WI38 (cell line): ENCODE results near the gene LTBP1.

ENCODE experiments used
- H3K4me3 ChIP-seq: 2 replicates; pipeline ENCODE4 v1.5.1; 2011; ENCODE audit warnings: low read depth, mild to moderate bottlenecking, control low read depth, low read length
- CTCF ChIP-seq: IDR thresholded peaks from 2 replicates; pipeline ENCODE4 v1.5.1; 2012; ENCODE audit warnings: low read depth, mild to moderate bottlenecking, control low read depth, low read length

Gene LTBP1

GRCh38 chr2:32932825-32933755, 13.7 kb upstream of the LTBP1 start:
- no peak for TF ChIP-seq CTCF
- no peak overlapping the region for H3K4me3 ChIP-seq

GRCh38 chr2:32933756-32934095, 13.0 kb upstream of the LTBP1 start:
- no peak for TF ChIP-seq CTCF
- H3K4me3 ChIP-seq = no peak overlapping the region

GRCh38 chr2:32937602-32938448, 8.9 kb upstream of the LTBP1 start:
- no peak for TF ChIP-seq CTCF
- no peak overlapping the region for H3K4me3 ChIP-seq

- no peak for TF ChIP-seq CTCF
- no peak overlapping the region for H3K4me3 ChIP-seq
Observed at GRCh38 chr2:32938934-32939333, 7.8 kb upstream of the LTBP1 start.

- H3K4me3 ChIP-seq = no peak overlapping the region
- TF ChIP-seq CTCF = no peak
Observed at GRCh38 chr2:32940316-32940997, 6.3 kb upstream of the LTBP1 start.

- no peak overlapping the region for H3K4me3 ChIP-seq
- no peak for TF ChIP-seq CTCF
Observed at GRCh38 chr2:32941944-32942690, 4.6 kb upstream of the LTBP1 start.
